Astrocyte of the cerebellum (primary cell): ENCODE results near the gene TACR1.

Experiments
- DNase-seq: peaks from one replicate; pipeline ENCODE4 v3.0.0-alpha.2; 2011; ENCODE audit warnings: low read depth
- H3K4me3 ChIP-seq: 2 replicates; pipeline ENCODE4 v1.5.1; 2011; ENCODE audit warnings: mild to moderate bottlenecking, low read depth, low read length, moderate library complexity
- CTCF ChIP-seq: IDR thresholded peaks from 2 replicates; pipeline ENCODE4 v1.5.1; 2012; ENCODE audit warnings: low read length, low read depth, moderate library complexity, mild to moderate bottlenecking; ENCODE audit errors: missing control alignments
- in situ Hi-C: cut with HindIII; loops from 2 replicates; pipeline ENCODE4 v1.10.0; 2017; ENCODE audit warnings: low sequenced_read_pairs

Gene TACR1

GRCh38 chr2:75113231-75113869, 86.0 kb downstream of the TACR1 start:
- no peak for DNase-seq
- H3K4me3 ChIP-seq = no peak overlapping the region
- TF ChIP-seq CTCF = no peak
- in situ Hi-C loops = no loop called here

- DNase-seq = no peak
- no peak for TF ChIP-seq CTCF
- no peak overlapping the region for H3K4me3 ChIP-seq
- in situ Hi-C loops = no loop called here
These were observed 90.3 kb downstream of the TACR1 start for GRCh38 chr2:75108937-75109482.

- TF ChIP-seq CTCF = no peak
- H3K4me3 ChIP-seq = no peak overlapping the region
- no peak for DNase-seq
- in situ Hi-C loops = no loop called here
These were observed 97.3 kb downstream of the TACR1 start for GRCh38 chr2:75102011-75102410.

GRCh38 chr2:75100801-75101151, 98.5 kb downstream of the TACR1 start:
- peak; percentile 5 for DNase-seq
- no peak overlapping the region for H3K4me3 ChIP-seq
- in situ Hi-C loops = no loop called here
- no peak for TF ChIP-seq CTCF

- peak; percentile 64 for DNase-seq
- in situ Hi-C loops = no loop called here
- H3K4me3 ChIP-seq = no peak overlapping the region
- no peak for TF ChIP-seq CTCF
These were observed 99.1 kb downstream of the TACR1 start for GRCh38 chr2:75100011-75100800.

GRCh38 chr2:75099521-75099922, 99.8 kb downstream of the TACR1 start:
- TF ChIP-seq CTCF = no peak
- H3K4me3 ChIP-seq = no peak overlapping the region
- in situ Hi-C loops = no loop called here
- no peak for DNase-seq
